ENCODE measurements around the gene PRKAR1B.

DNA sequence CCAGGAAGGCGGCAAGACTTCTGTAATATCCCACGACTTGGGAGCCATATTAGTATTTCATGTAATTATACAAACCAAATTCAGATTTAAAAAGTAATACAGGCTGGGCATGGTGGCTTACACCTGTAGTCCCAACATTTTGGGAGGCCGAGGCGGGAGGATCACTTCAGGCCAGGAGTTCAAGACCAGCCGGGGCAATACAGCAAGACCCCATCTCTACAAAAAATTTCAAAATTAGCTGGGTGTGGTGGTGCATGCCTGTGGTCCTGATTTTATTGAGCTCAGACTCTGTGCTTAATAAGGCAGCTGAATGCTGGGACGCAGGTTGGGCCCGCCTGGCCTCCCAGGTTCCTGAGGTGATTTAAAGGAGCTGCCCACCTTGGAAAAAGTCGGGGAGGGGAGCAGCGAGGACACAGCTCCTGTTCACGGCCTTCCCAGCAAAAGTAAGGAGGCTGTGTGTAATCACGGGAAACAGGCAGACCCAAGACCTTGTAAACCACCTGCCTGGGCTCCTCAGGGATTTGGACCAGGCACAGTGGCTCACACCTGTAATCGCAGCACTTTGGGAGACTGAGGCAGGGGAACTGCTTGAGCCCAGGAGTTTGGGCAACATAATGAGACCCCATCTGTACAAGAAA, 93.6 kb downstream of the PRKAR1B start:
- TF ChIP-seq, protein P1, sequence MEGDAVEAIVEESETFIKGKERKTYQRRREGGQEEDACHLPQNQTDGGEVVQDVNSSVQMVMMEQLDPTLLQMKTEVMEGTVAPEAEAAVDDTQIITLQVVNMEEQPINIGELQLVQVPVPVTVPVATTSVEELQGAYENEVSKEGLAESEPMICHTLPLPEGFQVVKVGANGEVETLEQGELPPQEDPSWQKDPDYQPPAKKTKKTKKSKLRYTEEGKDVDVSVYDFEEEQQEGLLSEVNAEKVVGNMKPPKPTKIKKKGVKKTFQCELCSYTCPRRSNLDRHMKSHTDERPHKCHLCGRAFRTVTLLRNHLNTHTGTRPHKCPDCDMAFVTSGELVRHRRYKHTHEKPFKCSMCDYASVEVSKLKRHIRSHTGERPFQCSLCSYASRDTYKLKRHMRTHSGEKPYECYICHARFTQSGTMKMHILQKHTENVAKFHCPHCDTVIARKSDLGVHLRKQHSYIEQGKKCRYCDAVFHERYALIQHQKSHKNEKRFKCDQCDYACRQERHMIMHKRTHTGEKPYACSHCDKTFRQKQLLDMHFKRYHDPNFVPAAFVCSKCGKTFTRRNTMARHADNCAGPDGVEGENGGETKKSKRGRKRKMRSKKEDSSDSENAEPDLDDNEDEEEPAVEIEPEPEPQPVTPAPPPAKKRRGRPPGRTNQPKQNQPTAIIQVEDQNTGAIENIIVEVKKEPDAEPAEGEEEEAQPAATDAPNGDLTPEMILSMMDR (IDR thresholded peaks at IDR 0.05) = no peak
- no peak for TF ChIP-seq POLR2A (IDR thresholded peaks at IDR 0.05)
